Body of pancreas (tissue), 4 donors: Measurements from ENCODE around the gene SLC17A9. TPM values are rescaled to one million over a fixed set of nuclear protein-coding genes. Genes with fewer than 3 reads are reported as not detected.
A peak's percentile ranks its signal among the peaks of the same experiment; 100 is the strongest.

Experiments
- ATAC-seq: fragments of 150-250 bp; one replicate; pipeline ENCODE4 v1.9.1; 2016
- DNase-seq, 4 donors: peaks; one replicate each; pipeline ENCODE4 v3.0.0-alpha.2; 2019
- H3K27ac ChIP-seq, 4 donors: fragments of 200-600 bp; sonication (generic); 1 replicate in 3 of 4; 2 replicates in 1 of 4; pipeline versions ENCODE4 v1.5.1 to v1.6.1; 2016 to 2019; ENCODE audit warnings: mild to moderate bottlenecking in 1 of 4, mixed read lengths in 1 of 4, moderate library complexity in 1 of 4
- H3K27me3 ChIP-seq, 2 donors: fragments of 200-600 bp; sonication (generic); one replicate each; pipeline ENCODE4 v1.6.0; 2016; ENCODE audit warnings: mild to moderate bottlenecking in 1 of 2
- H3K36me3 ChIP-seq, 2 donors: fragments of 200-600 bp; sonication (generic); replicated peaks in 1 of 2; 2 replicates each; pipeline ENCODE4 v1.5.1; 2016; ENCODE audit warnings: low read depth in 2 of 2; ENCODE audit not compliant: insufficient read depth in 1 of 2
- H3K4me1 ChIP-seq: fragments of 200-600 bp; sonication (generic); one replicate; pipeline ENCODE4 v1.6.0; 2016
- H3K4me3 ChIP-seq, 2 donors: fragments of 200-600 bp; sonication (generic); 1 replicate in 1 of 2; 2 replicates in 1 of 2; pipeline ENCODE4 v1.5.1; 2016 to 2019
- H3K9me3 ChIP-seq, 3 donors: fragments of 200-600 bp; sonication (generic); 1 replicate in 2 of 3; 2 replicates in 1 of 3; pipeline ENCODE4 v1.5.1; 2016
- POLR2A ChIP-seq, 3 donors: fragments of 450-650 bp; IDR thresholded peaks; one replicate each; pipeline ENCODE4 v1.6.1; 2016; ENCODE audit warnings: antibody characterized with exemption in 3 of 3, mild to moderate bottlenecking in 2 of 3
- WGBS, 2 donors: methylation state at CpG; one replicate each; pipeline ENCODE4 v1.1.5; 2017; 5-methylcytosine and 5-hydroxymethylcytosine counted together
- intact Hi-C: fragments of 100-400 bp; cut with DNase I; formaldehyde crosslinking; loops from one replicate; pipeline ENCODE4 v1.15.1; 2023
- total RNA-seq, 2 donors: library from RNA; depleted of rRNA; stranded (reverse); fragments of >200 nt; gene quantifications; one replicate each; pipeline ENCODE4 v1.1.0, GENCODE V29; 2016
- TF ChIP-seq, protein P1 (sequence below), 7 experiments: fragments of 450-650 bp in 4 of 7; fragments of 200-600 bp in 3 of 7; sonication (generic) in 3 of 7; IDR thresholded peaks; one replicate each; pipeline ENCODE4 v1.5.1; 2016 to 2019; ENCODE audit warnings: antibody characterized with exemption in 7 of 7

Gene SLC17A9
- total RNA-seq, 2 donors from 2014 or later: 0.78 to 4.9 TPM

DNA sequence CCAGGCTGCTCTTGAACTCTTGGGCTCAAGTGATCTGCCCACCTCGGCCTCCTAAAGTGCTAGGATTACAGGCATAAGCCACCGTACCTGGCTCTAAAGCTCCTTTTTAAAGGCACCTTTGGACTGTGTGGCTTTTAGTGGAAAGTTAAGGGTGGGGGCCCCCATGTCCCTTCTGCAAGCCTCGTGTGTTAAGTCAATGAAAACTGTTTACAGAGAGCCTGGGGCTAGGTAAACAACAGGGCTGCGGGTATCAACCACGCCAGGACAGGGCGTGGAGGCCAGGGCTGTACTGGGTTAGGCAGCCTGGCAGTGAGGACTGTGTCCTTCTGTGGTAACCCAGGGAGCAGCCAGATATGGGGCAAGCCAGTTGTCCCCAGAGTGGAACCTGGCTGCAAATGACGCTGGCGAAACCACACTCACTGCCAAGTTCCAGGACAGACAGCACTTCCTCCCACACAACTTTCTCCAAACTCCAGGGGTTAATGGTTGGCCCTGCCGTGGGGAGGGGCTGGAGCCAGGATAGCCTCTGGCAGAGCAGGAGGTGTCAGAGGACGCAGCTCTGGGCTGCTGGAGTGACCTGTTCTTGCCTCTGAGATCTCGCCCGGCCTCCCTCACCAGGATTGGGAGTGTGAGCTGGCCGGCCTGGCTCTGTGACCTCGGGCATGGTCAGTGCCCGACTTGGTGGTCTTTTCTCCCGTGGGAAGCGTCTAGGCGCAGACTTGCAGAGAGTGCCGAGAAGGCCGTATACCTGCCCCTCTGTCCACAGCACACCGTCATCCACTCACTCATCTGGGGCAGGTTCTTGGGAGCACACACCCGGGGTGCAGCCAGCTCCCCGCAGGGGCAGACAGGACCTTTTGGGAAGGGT is 3.2 kb downstream of the SLC17A9 start:
- DNase-seq: peak in 3 of 4 donors; percentile 19 to 50 (median 40)
- no peak overlapping the region for H3K4me3 ChIP-seq
- no peak for TF ChIP-seq POLR2A (IDR thresholded peaks at IDR 0.05)
- TF ChIP-seq, protein P1, sequence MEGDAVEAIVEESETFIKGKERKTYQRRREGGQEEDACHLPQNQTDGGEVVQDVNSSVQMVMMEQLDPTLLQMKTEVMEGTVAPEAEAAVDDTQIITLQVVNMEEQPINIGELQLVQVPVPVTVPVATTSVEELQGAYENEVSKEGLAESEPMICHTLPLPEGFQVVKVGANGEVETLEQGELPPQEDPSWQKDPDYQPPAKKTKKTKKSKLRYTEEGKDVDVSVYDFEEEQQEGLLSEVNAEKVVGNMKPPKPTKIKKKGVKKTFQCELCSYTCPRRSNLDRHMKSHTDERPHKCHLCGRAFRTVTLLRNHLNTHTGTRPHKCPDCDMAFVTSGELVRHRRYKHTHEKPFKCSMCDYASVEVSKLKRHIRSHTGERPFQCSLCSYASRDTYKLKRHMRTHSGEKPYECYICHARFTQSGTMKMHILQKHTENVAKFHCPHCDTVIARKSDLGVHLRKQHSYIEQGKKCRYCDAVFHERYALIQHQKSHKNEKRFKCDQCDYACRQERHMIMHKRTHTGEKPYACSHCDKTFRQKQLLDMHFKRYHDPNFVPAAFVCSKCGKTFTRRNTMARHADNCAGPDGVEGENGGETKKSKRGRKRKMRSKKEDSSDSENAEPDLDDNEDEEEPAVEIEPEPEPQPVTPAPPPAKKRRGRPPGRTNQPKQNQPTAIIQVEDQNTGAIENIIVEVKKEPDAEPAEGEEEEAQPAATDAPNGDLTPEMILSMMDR (IDR thresholded peaks at IDR 0.05): no peak
- H3K4me1 ChIP-seq: peaks cover 18% of the 10 kb centered on the region
- H3K9me3 ChIP-seq: no peaks in the 10 kb centered on the region
- intact Hi-C loops: no loop called here
- no peaks in the 10 kb centered on the region for H3K27me3 ChIP-seq
- H3K36me3 ChIP-seq: no peaks in the 10 kb centered on the region
- WGBS, 2 donors: 53 to 54% methylated on average over 9 to 23 of the region's 23 CpGs
- ATAC-seq: peak; percentile 47
- H3K27ac ChIP-seq: peak overlapping the region in 2 of 4 donors; percentile 36 to 39

- H3K4me1 ChIP-seq: peaks cover 18% of the 10 kb centered on the region
Observed at GRCh38 chr20:62956387-62957135, 4.1 kb downstream of the SLC17A9 start.

GRCh38 chr20:62957136-62958117 is 4.9 kb downstream of the SLC17A9 start:
- no peaks in the 10 kb centered on the region for H3K9me3 ChIP-seq
- no peaks in the 10 kb centered on the region for H3K27me3 ChIP-seq
- no peak overlapping the region for H3K4me3 ChIP-seq
- 90 to 91% methylated on average over 26 to 36 of the region's 36 CpGs for WGBS, 2 donors
- ATAC-seq: no peak
- no peaks in the 10 kb centered on the region for H3K36me3 ChIP-seq
- no peak overlapping the region for H3K27ac ChIP-seq
- DNase-seq: no peak
- no peak for TF ChIP-seq POLR2A (IDR thresholded peaks at IDR 0.05)
- TF ChIP-seq, protein P1 (IDR thresholded peaks at IDR 0.05): no peak
- peaks cover 13% of the 10 kb centered on the region for H3K4me1 ChIP-seq
- intact Hi-C loops: no loop called here

More at GRCh38 chr20:62956387-62957135, 4.1 kb downstream of the SLC17A9 start:
- intact Hi-C loops: no loop called here
- 86 to 87% methylated on average over 12 to 25 of the region's 25 CpGs for WGBS, 2 donors
- no peaks in the 10 kb centered on the region for H3K36me3 ChIP-seq
- TF ChIP-seq, protein P1 (IDR thresholded peaks at IDR 0.05): no peak
- TF ChIP-seq POLR2A (IDR thresholded peaks at IDR 0.05): no peak
- DNase-seq (no peak), ATAC-seq (no peak)
- H3K4me3 ChIP-seq: no peak overlapping the region
- no peak overlapping the region for H3K27ac ChIP-seq
- no peaks in the 10 kb centered on the region for H3K27me3 ChIP-seq
- no peaks in the 10 kb centered on the region for H3K9me3 ChIP-seq

- Histone ChIP-seq H3K27ac (no peak overlapping the region), H3K4me1 (peaks cover 11% of the 10 kb centered on the region), H3K9me3 (no peaks in the 10 kb centered on the region), H3K4me3 (no peak overlapping the region), H3K27me3 (no peaks in the 10 kb centered on the region), H3K36me3 (no peaks in the 10 kb centered on the region)
- intact Hi-C loops: no loop called here
- TF ChIP-seq POLR2A (IDR thresholded peaks at IDR 0.05): no peak
- TF ChIP-seq, protein P1 (IDR thresholded peaks at IDR 0.05): no peak
- no peak for ATAC-seq
- no peak for DNase-seq
- 75 to 82% methylated on average over 6 of the region's 10 CpGs for WGBS, 2 donors
Observed at GRCh38 chr20:62958388-62959100, 6.0 kb downstream of the SLC17A9 start.
